IPS DF 6.9 (cell line): ENCODE measurements around the gene USP20.

ENCODE experiments used
- DNase-seq: peaks from one replicate; pipeline ENCODE4 v3.0.0-alpha.2; 2013; ENCODE audit warnings: low read depth, low spot score
- H3K27ac ChIP-seq: one replicate; pipeline ENCODE4 v1.5.1; 2013; ENCODE audit warnings: low read length, control low read depth
- H3K27me3 ChIP-seq: 2 replicates; pipeline ENCODE4 v1.6.1; 2013; ENCODE audit warnings: mild to moderate bottlenecking, low read length; ENCODE audit not compliant: control insufficient read depth, insufficient read depth
- H3K36me3 ChIP-seq: 2 replicates; pipeline ENCODE4 v1.6.1; 2013; ENCODE audit warnings: low read length; ENCODE audit not compliant: control insufficient read depth, insufficient read depth
- H3K4me1 ChIP-seq: 2 replicates; pipeline ENCODE4 v1.6.1; 2013; ENCODE audit warnings: low read length; ENCODE audit not compliant: control insufficient read depth, insufficient read depth
- H3K4me3 ChIP-seq: 2 replicates; pipeline ENCODE4 v1.5.1; 2013; ENCODE audit warnings: mild to moderate bottlenecking, low read length
- H3K9me3 ChIP-seq: 2 replicates; pipeline ENCODE4 v1.6.1; 2013; ENCODE audit warnings: low read length, inconsistent platforms; ENCODE audit not compliant: control insufficient read depth, insufficient read depth
- WGBS: extraction: QIAGEN DNeasy Blood & Tissue Kit; methylation state at CpG from one replicate; pipeline ENCODE4 v1.1.7; 2013; ENCODE audit warnings: mixed read lengths, missing lambda C conversion rate; ENCODE audit not compliant: insufficient read length, insufficient coverage; 5-methylcytosine and 5-hydroxymethylcytosine counted together

The USP20 gene

DNA sequence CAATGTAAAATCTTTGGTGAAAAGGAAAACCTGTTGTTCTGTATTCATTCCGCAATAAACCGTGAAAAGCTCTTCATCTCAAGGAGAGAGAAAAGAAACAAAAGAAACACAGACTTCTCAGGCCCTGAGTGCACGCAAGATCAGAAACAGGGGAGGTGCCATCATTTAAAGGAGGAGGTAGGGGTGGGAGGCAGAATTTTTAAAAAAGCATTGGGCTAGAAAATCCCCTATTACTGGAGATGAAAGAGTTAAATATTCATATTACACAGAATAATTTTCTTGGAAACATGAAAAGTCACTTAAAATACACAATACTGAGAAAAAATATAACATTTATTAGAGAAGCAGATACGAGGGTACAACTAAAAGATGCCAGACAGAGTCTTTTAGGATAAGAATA, 56.3 kb downstream of the USP20 start:
- Histone ChIP-seq H3K27ac (no peak overlapping the region), H3K4me3 (no peak overlapping the region), H3K27me3 (no peaks in the 10 kb centered on the region), H3K4me1 (peaks cover 5% of the 10 kb centered on the region), H3K9me3 (no peaks in the 10 kb centered on the region), H3K36me3 (no peaks in the 10 kb centered on the region; the same call in 1 of the 2 replicates)
- DNase-seq = no peak
- WGBS = no CpG with 5 or more reads among the region's 4 CpGs

- H3K9me3 ChIP-seq = no peaks in the 10 kb centered on the region
- H3K27ac ChIP-seq = no peak overlapping the region
- no peak overlapping the region for H3K4me3 ChIP-seq
- H3K4me1 ChIP-seq = peaks cover 5% of the 10 kb centered on the region
- no CpG with 5 or more reads among the region's 9 CpGs for WGBS
- DNase-seq = no peak
- H3K36me3 ChIP-seq = no peaks in the 10 kb centered on the region; the same call in 1 of the 2 replicates
- no peaks in the 10 kb centered on the region for H3K27me3 ChIP-seq
These were observed 59.0 kb downstream of the USP20 start for GRCh38 chr9:129894120-129894823.

DNA sequence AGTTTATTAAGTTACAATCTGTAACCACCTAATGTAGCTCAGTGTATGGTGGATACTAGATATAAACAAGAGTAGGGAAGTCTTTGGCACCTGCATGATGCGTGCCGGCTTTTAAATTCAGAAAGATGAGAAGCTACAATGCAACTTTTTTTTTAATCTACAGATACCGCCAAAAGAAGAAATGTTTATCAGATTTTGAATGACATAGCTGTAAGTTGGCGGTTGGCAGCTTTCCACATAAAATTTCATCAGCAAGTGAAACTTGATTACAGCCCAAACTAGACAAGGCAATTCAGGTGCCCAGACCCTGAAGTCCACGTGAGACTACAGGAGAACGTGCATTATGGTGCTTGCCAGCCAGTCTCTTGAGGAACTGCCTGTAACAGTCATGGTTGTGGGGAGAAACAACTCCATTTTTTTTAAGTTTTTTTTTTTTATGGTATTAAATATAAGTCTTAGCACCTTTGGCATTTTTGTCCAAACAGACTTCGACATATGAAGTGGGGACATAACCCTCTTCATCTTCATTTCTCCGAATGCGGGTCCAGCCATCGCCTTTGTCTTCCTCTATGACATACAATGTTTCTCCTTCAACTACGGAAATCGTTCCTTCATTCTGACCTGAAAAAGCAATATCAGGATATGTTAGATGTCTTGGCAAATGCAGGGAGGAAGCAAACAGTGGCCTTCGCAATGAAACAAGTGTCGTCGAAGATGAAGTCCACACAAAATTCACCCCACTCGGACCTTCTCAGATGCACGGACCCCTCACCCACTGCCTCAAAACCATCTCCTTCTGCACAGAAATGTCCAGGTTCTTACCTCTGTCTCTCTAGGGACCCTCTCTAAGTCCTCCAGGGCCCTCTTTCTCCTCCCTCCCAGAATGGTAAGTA, 60.4 kb downstream of the USP20 start:
- Histone ChIP-seq H3K4me3 (no peak overlapping the region), H3K4me1 (no peaks in the 10 kb centered on the region), H3K9me3 (no peaks in the 10 kb centered on the region), H3K27me3 (no peaks in the 10 kb centered on the region), H3K27ac (no peak overlapping the region), H3K36me3 (peaks cover 4% of the 10 kb centered on the region)
- no peak for DNase-seq
- WGBS = no CpG with 5 or more reads among the region's 17 CpGs

DNA sequence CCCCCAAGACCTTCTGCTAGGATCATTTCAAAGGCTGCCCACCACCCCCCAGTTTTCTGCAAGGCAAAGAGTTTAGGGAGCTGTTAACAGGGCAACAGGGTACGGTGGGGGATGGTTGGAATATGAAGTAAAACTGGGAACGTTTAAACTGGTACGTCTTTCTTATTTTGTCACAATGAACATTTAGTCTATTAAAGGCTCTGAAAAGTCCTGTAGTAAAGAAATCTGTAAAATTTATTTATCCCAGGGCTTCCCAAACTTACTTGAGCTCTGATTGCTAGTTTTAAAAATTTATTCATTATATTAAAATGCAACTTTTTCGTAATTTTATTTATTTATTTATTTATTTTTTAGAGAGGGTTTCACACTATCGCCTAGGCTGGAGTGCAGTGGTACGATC, 62.0 kb downstream of the USP20 start:
- H3K27me3 ChIP-seq = no peaks in the 10 kb centered on the region
- H3K9me3 ChIP-seq = no peaks in the 10 kb centered on the region
- peaks cover 4% of the 10 kb centered on the region for H3K36me3 ChIP-seq
- H3K27ac ChIP-seq = no peak overlapping the region
- no peak for DNase-seq
- no peaks in the 10 kb centered on the region for H3K4me1 ChIP-seq
- no peak overlapping the region for H3K4me3 ChIP-seq
- WGBS = no CpG with 5 or more reads among the region's 6 CpGs

DNA sequence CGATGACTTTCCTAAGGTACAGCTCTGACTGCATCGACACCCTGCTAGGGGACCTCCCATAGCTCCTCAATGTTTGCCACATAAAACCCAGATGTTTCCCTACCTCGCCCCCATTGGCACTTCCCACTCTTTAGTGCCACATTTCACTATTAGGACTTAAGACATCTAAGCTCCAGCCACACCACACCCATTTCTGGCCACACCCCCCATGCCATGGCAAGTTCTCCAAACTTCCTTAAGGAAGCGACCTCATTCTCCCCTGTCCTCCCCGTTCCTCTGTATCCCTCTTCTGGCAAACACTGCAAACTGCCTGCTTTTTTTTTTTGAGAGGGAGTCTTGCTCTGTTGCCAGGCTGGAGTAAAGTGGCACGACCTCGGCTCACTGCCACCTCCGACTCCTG, 62.9 kb downstream of the USP20 start:
- no peaks in the 10 kb centered on the region for H3K4me1 ChIP-seq
- no peaks in the 10 kb centered on the region for H3K9me3 ChIP-seq
- DNase-seq = no peak
- no peaks in the 10 kb centered on the region for H3K27me3 ChIP-seq
- peaks cover 4% of the 10 kb centered on the region for H3K36me3 ChIP-seq
- WGBS = no CpG with 5 or more reads among the region's 8 CpGs
- no peak overlapping the region for H3K4me3 ChIP-seq
- no peak overlapping the region for H3K27ac ChIP-seq

GRCh38 chr9:129899620-129900019, 64.4 kb downstream of the USP20 start:
- Histone ChIP-seq H3K27me3 (no peaks in the 10 kb centered on the region), H3K36me3 (peaks cover 4% of the 10 kb centered on the region), H3K4me1 (no peaks in the 10 kb centered on the region), H3K27ac (no peak overlapping the region), H3K9me3 (no peaks in the 10 kb centered on the region), H3K4me3 (no peak overlapping the region)
- no peak for DNase-seq
- WGBS = no CpG with 5 or more reads among the region's 2 CpGs

DNA sequence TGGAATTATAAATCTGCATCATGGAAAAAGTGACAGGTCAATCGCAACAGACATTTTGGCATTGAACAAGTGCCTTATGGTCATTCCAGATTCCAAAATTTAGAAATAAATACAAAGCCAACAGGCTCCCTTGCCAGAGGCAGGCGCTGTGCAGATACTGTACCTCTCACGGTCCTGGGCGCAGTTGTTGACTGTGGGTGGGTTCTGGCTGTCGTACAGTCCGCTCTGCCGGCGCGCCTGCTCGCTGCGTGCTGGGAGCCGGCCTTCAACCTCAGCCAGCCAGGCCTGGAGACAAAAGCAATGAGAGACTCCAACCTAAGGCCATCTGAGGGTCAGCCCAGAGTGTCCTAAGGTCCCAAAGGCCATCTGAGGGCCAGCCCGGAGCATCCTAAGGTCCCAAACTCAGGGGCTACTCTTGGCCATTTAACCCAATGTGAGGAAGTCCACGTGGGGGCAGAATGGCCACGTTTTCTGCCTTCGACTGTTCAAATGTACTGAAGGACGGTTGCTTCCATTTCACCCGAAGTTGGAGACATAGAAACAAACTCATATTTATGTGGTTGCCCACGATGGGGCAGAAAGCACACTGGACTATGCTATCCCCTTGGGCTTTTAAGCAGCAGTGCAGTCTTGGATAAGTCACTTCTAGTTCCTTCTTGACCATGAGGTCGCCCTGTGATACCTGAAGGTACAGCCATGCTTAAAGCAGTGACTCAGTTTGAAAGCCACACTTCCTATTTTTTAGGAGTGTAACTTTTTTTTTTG, 65.2 kb downstream of the USP20 start:
- Histone ChIP-seq H3K4me3 (no peak overlapping the region), H3K9me3 (no peaks in the 10 kb centered on the region), H3K36me3 (peaks cover 4% of the 10 kb centered on the region), H3K27ac (no peak overlapping the region), H3K4me1 (no peaks in the 10 kb centered on the region), H3K27me3 (no peaks in the 10 kb centered on the region)
- WGBS = no CpG with 5 or more reads among the region's 20 CpGs
- DNase-seq = no peak

- Histone ChIP-seq H3K9me3 (no peaks in the 10 kb centered on the region), H3K4me1 (no peaks in the 10 kb centered on the region), H3K27ac (no peak overlapping the region), H3K36me3 (peaks cover 4% of the 10 kb centered on the region), H3K27me3 (no peaks in the 10 kb centered on the region), H3K4me3 (no peak overlapping the region)
- no CpG with 5 or more reads among the region's 9 CpGs for WGBS
- no peak for DNase-seq
These were observed 66.9 kb downstream of the USP20 start for GRCh38 chr9:129901993-129902739.

DNA sequence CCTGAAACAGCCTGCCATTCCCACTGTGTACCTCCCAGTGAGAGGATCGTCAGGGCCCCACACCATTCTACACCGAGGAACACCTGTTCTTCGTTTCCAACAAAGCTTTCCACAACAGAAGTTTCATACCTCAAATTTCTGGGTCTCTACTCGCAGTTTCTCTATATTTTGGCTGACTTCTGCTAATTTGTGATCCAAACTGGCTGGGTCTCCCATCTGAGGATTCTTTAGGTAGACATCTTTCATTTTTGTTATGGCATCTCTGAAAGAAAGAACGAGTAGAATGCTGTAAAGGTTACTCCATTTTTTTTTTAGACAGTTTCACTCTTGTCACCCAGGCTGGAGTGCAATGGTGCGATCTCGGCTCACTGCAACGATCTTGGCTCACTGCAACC, 67.5 kb downstream of the USP20 start:
- H3K4me3 ChIP-seq = no peak overlapping the region
- no peaks in the 10 kb centered on the region for H3K27me3 ChIP-seq
- H3K27ac ChIP-seq = no peak overlapping the region
- peaks cover 4% of the 10 kb centered on the region; the same call in 1 of the 2 replicates for H3K36me3 ChIP-seq
- no peaks in the 10 kb centered on the region for H3K4me1 ChIP-seq
- WGBS = no CpG with 5 or more reads among the region's 8 CpGs
- DNase-seq = no peak
- H3K9me3 ChIP-seq = no peaks in the 10 kb centered on the region

DNA sequence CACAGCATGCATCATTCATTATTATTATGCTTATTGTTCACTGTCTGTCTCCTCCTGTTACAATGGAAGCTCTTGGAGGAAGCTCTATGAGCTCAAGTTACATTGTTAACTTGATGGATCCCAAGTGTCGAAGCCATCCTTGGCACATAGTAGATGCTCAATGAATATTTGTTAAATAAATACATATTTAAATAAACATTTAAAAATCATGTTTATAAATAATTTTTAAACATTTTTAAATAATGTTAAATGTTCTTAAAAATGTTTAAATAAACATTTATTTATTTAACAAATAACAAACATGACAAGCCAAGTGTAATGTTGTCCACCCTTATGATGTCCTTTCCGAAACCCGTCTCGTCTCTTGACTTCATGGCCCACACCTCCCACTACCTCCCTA, 69.5 kb downstream of the USP20 start:
- Histone ChIP-seq H3K36me3 (peaks cover 4% of the 10 kb centered on the region; the same call in 1 of the 2 replicates), H3K27ac (no peak overlapping the region), H3K4me1 (peaks cover 2% of the 10 kb centered on the region; the same call in 1 of the 2 replicates), H3K27me3 (no peaks in the 10 kb centered on the region), H3K4me3 (no peak overlapping the region), H3K9me3 (no peaks in the 10 kb centered on the region)
- WGBS = no CpG with 5 or more reads among the region's 4 CpGs
- DNase-seq = no peak
